ENCODE data around the gene NTM. TPM values are rescaled to one million over a fixed set of nuclear protein-coding genes. Genes with fewer than 3 reads are reported as not detected.

Gene NTM
- polyA plus RNA-seq, 4 donors = 36.2 to 52.4 (median 44.4) TPM

GRCh38 chr11:132253469-132254264, 883.3 kb downstream of the NTM start:
- no peak for DNase-seq (ENCODE audit: low read depth in 4 of 4, low spot score in 3 of 4)

- DNase-seq (ENCODE audit: low read depth in 4 of 4, low spot score in 3 of 4) = no peak
These were observed 884.5 kb downstream of the NTM start for GRCh38 chr11:132254906-132255305.

GRCh38 chr11:132256528-132257279, 886.3 kb downstream of the NTM start:
- DNase-seq (ENCODE audit: low read depth in 4 of 4, low spot score in 3 of 4) = no peak

- no peak for DNase-seq (ENCODE audit: low read depth in 4 of 4, low spot score in 3 of 4)
These were observed 887.5 kb downstream of the NTM start for GRCh38 chr11:132257871-132258270.

- DNase-seq (ENCODE audit: low read depth in 4 of 4, low spot score in 3 of 4) = no peak
These were observed 888.5 kb downstream of the NTM start for GRCh38 chr11:132258875-132259274.

- no peak for DNase-seq (ENCODE audit: low read depth in 4 of 4, low spot score in 3 of 4)
These were observed 890.2 kb downstream of the NTM start for GRCh38 chr11:132260636-132261035.

GRCh38 chr11:132263241-132263640, 892.8 kb downstream of the NTM start:
- DNase-seq (ENCODE audit: low read depth in 4 of 4, low spot score in 3 of 4) = no peak

GRCh38 chr11:132263875-132264274, 893.5 kb downstream of the NTM start:
- DNase-seq (ENCODE audit: low read depth in 4 of 4, low spot score in 3 of 4) = no peak

GRCh38 chr11:132264616-132265015, 894.2 kb downstream of the NTM start:
- no peak for DNase-seq (ENCODE audit: low read depth in 4 of 4, low spot score in 3 of 4)

GRCh38 chr11:132278801-132279574, 908.6 kb downstream of the NTM start:
- DNase-seq (ENCODE audit: low read depth in 4 of 4, low spot score in 3 of 4) = no peak

GRCh38 chr11:132284048-132284447, 913.6 kb downstream of the NTM start:
- DNase-seq (ENCODE audit: low read depth in 4 of 4, low spot score in 3 of 4) = no peak

- DNase-seq (ENCODE audit: low read depth in 4 of 4, low spot score in 3 of 4) = no peak
These were observed 914.2 kb downstream of the NTM start for GRCh38 chr11:132284611-132285010.

GRCh38 chr11:132285631-132286030, 915.2 kb downstream of the NTM start:
- DNase-seq (ENCODE audit: low read depth in 4 of 4, low spot score in 3 of 4) = no peak

- DNase-seq (ENCODE audit: low read depth in 4 of 4, low spot score in 3 of 4) = no peak
These were observed 915.7 kb downstream of the NTM start for GRCh38 chr11:132286106-132286505.

- DNase-seq (ENCODE audit: low read depth in 4 of 4, low spot score in 3 of 4) = no peak
These were observed 917.6 kb downstream of the NTM start for GRCh38 chr11:132288036-132288435.

- no peak for DNase-seq (ENCODE audit: low read depth in 4 of 4, low spot score in 3 of 4)
These were observed 919.3 kb downstream of the NTM start for GRCh38 chr11:132289590-132290256.

GRCh38 chr11:132293586-132293985, 923.2 kb downstream of the NTM start:
- DNase-seq (ENCODE audit: low read depth in 4 of 4, low spot score in 3 of 4) = no peak

- no peak for DNase-seq (ENCODE audit: low read depth in 4 of 4, low spot score in 3 of 4)
These were observed 926.7 kb downstream of the NTM start for GRCh38 chr11:132296946-132297610.

- DNase-seq (ENCODE audit: low read depth in 4 of 4, low spot score in 3 of 4) = no peak
These were observed 927.9 kb downstream of the NTM start for GRCh38 chr11:132298357-132298756.

GRCh38 chr11:132300283-132300682, 929.9 kb downstream of the NTM start:
- no peak for DNase-seq (ENCODE audit: low read depth in 4 of 4, low spot score in 3 of 4)
